ENCODE measurements around the gene METTL25B.

METTL25B gene

GRCh38 chr1:156725683-156726280, 2.5 kb upstream of the METTL25B start:
- peak; percentile 17 for ATAC-seq (replicated peaks)

GRCh38 chr1:156726549-156727226, 1.6 kb upstream of the METTL25B start:
- H3K9me3 Mint-ChIP-seq = no peaks in the 10 kb centered on the region
- ATAC-seq (replicated peaks) (no peak), DNase-seq (peak; percentile 38 to 56 (median 40))
- H3K4me1 Mint-ChIP-seq (ENCODE audit: low read depth in 2 of 2) = peaks cover 19 to 23% of the 10 kb centered on the region in 2 donors
- peaks cover 48% of the 10 kb centered on the region for H3K36me3 Mint-ChIP-seq (ENCODE audit: insufficient read depth)
- no peak overlapping the region for H3K27ac Mint-ChIP-seq
- H3K27me3 Mint-ChIP-seq = no peaks in the 10 kb centered on the region
- H3K4me3 Mint-ChIP-seq = no peak overlapping the region

More at GRCh38 chr1:156725683-156726280, 2.5 kb upstream of the METTL25B start:
- Mint-ChIP-seq H3K4me3 (no peak overlapping the region), H3K4me1 (ENCODE audit: low read depth in 2 of 2) (peaks cover 21 to 23% of the 10 kb centered on the region in 2 donors), H3K27me3 (no peaks in the 10 kb centered on the region), H3K9me3 (no peaks in the 10 kb centered on the region), H3K36me3 (ENCODE audit: insufficient read depth) (peaks cover 54% of the 10 kb centered on the region), H3K27ac (no peak overlapping the region)
- DNase-seq = peak; percentile 74 to 77 (median 76)

- no peak overlapping the region for H3K4me3 Mint-ChIP-seq
- no peak for ATAC-seq (replicated peaks)
- no peak for DNase-seq
- H3K27me3 Mint-ChIP-seq = no peaks in the 10 kb centered on the region
- peaks cover 40% of the 10 kb centered on the region for H3K36me3 Mint-ChIP-seq (ENCODE audit: insufficient read depth)
- H3K4me1 Mint-ChIP-seq (ENCODE audit: low read depth in 2 of 2) = peaks cover 19 to 23% of the 10 kb centered on the region in 2 donors
- no peaks in the 10 kb centered on the region for H3K9me3 Mint-ChIP-seq
- no peak overlapping the region for H3K27ac Mint-ChIP-seq
Observed at GRCh38 chr1:156727492-156727891, 777 bp upstream of the METTL25B start.

GRCh38 chr1:156728599-156729462, 562 bp downstream of the METTL25B start, which contains the start of gene ISG20L2:
TSS of gene ISG20L2 (minus strand) at chr1:156728766. CDS start at chr1:156727652, 1,114 bp downstream.
- Mint-ChIP-seq H3K27ac (no peak within 1 kb of the TSS), H3K9me3 (no peaks in the 10 kb centered on the region), H3K27me3 (no peaks in the 10 kb centered on the region), H3K36me3 (ENCODE audit: insufficient read depth) (peaks cover 28% of the 10 kb centered on the region), H3K4me3 (no peak within 1 kb of the TSS), H3K4me1 (ENCODE audit: low read depth in 2 of 2) (peaks cover 15 to 16% of the 10 kb centered on the region in 2 donors)
- DNase-seq (peak; percentile 94 to 96 (median 95)), ATAC-seq (replicated peaks) (peak; percentile 92)

GRCh38 chr1:156733989-156734584, 5.8 kb downstream of the METTL25B start:
- no peaks in the 10 kb centered on the region for H3K27me3 Mint-ChIP-seq
- no peak for ATAC-seq (replicated peaks)
- H3K9me3 Mint-ChIP-seq = no peaks in the 10 kb centered on the region
- DNase-seq = no peak
- H3K4me3 Mint-ChIP-seq = no peak overlapping the region
- H3K4me1 Mint-ChIP-seq (ENCODE audit: low read depth in 2 of 2) = peaks cover 7 to 9% of the 10 kb centered on the region in 2 donors
- peaks cover 15% of the 10 kb centered on the region for H3K36me3 Mint-ChIP-seq (ENCODE audit: insufficient read depth)
- peak overlapping the region in 1 of 2 donors; percentile 53 for H3K27ac Mint-ChIP-seq

GRCh38 chr1:156738407-156738806, 10.1 kb downstream of the METTL25B start:
- Mint-ChIP-seq H3K27ac (no peak overlapping the region), H3K4me3 (no peak overlapping the region)

GRCh38 chr1:156738916-156739315, 10.6 kb downstream of the METTL25B start:
- Mint-ChIP-seq H3K27ac (no peak overlapping the region), H3K36me3 (ENCODE audit: insufficient read depth) (peaks cover 21% of the 10 kb centered on the region), H3K4me3 (peak overlapping the region in 1 of 2 donors; percentile 24), H3K27me3 (no peaks in the 10 kb centered on the region), H3K4me1 (ENCODE audit: low read depth in 2 of 2) (peaks cover 17 to 20% of the 10 kb centered on the region in 2 donors), H3K9me3 (peaks cover 0 to 2% of the 10 kb centered on the region in 2 donors)
- ATAC-seq (replicated peaks) = no peak
- DNase-seq = no peak

More at GRCh38 chr1:156738407-156738806, 10.1 kb downstream of the METTL25B start:
- DNase-seq (no peak), ATAC-seq (replicated peaks) (no peak)
- Mint-ChIP-seq H3K27me3 (no peaks in the 10 kb centered on the region), H3K36me3 (ENCODE audit: insufficient read depth) (peaks cover 16% of the 10 kb centered on the region), H3K9me3 (peaks cover 0 to 2% of the 10 kb centered on the region in 2 donors), H3K4me1 (ENCODE audit: low read depth in 2 of 2) (peaks cover 17 to 20% of the 10 kb centered on the region in 2 donors)

GRCh38 chr1:156740237-156740740, 12.0 kb downstream of the METTL25B start:
- ATAC-seq (replicated peaks) (no peak), DNase-seq (no peak)
- Mint-ChIP-seq H3K9me3 (peaks cover 0 to 2% of the 10 kb centered on the region in 2 donors), H3K36me3 (ENCODE audit: insufficient read depth) (peaks cover 32% of the 10 kb centered on the region), H3K4me3 (peak overlapping the region; percentile 95 to 99), H3K27ac (peak overlapping the region; percentile 97), H3K27me3 (no peaks in the 10 kb centered on the region), H3K4me1 (ENCODE audit: low read depth in 2 of 2) (peaks cover 18 to 27% of the 10 kb centered on the region in 2 donors)

- DNase-seq (peak; percentile 94 to 95 (median 95)), ATAC-seq (replicated peaks) (peak; percentile 91)
- H3K36me3 Mint-ChIP-seq (ENCODE audit: insufficient read depth) = peaks cover 34% of the 10 kb centered on the region
- H3K4me1 Mint-ChIP-seq (ENCODE audit: low read depth in 2 of 2) = peaks cover 24 to 33% of the 10 kb centered on the region in 2 donors
- no peaks in the 10 kb centered on the region for H3K27me3 Mint-ChIP-seq
- H3K4me3 Mint-ChIP-seq = peak within 1 kb of the TSS; percentile 95 to 99
- H3K27ac Mint-ChIP-seq = peak within 1 kb of the TSS; percentile 97
- H3K9me3 Mint-ChIP-seq = peaks cover 0 to 2% of the 10 kb centered on the region in 2 donors
Observed at GRCh38 chr1:156740741-156741480, 12.6 kb downstream of the METTL25B start, which contains the start of gene MRPL24. TSS of gene MRPL24 (minus strand) at chr1:156741088. CDS start at chr1:156738704, 2,384 bp downstream.

- Mint-ChIP-seq H3K9me3 (peaks cover 0 to 2% of the 10 kb centered on the region in 2 donors), H3K4me1 (ENCODE audit: low read depth in 2 of 2) (peaks cover 30 to 39% of the 10 kb centered on the region in 2 donors), H3K36me3 (ENCODE audit: insufficient read depth) (peaks cover 34% of the 10 kb centered on the region), H3K27ac (peak overlapping the region; percentile 97), H3K27me3 (no peaks in the 10 kb centered on the region), H3K4me3 (peak overlapping the region; percentile 95 to 99)
- ATAC-seq (replicated peaks) = no peak
- no peak for DNase-seq
Observed at GRCh38 chr1:156741481-156741983, 13.3 kb downstream of the METTL25B start.

- Mint-ChIP-seq H3K4me3 (peak overlapping the region; percentile 95 to 99), H3K27me3 (no peaks in the 10 kb centered on the region), H3K9me3 (peaks cover 0 to 2% of the 10 kb centered on the region in 2 donors), H3K36me3 (ENCODE audit: insufficient read depth) (peaks cover 34% of the 10 kb centered on the region), H3K27ac (peak overlapping the region; percentile 97), H3K4me1 (ENCODE audit: low read depth in 2 of 2) (peaks cover 32 to 39% of the 10 kb centered on the region in 2 donors)
- no peak for ATAC-seq (replicated peaks)
- DNase-seq = no peak
Observed at GRCh38 chr1:156742017-156742416, 13.7 kb downstream of the METTL25B start.

GRCh38 chr1:156742801-156743200, 14.5 kb downstream of the METTL25B start:
- peak overlapping the region; percentile 83 to 97 for H3K27ac Mint-ChIP-seq

More at GRCh38 chr1:156742801-156743200, 14.5 kb downstream of the METTL25B start:
- ATAC-seq (replicated peaks) (no peak), DNase-seq (no peak)
- H3K4me1 Mint-ChIP-seq (ENCODE audit: low read depth in 2 of 2) = peaks cover 38 to 46% of the 10 kb centered on the region in 2 donors
- no peaks in the 10 kb centered on the region for H3K27me3 Mint-ChIP-seq
- H3K36me3 Mint-ChIP-seq (ENCODE audit: insufficient read depth) = peaks cover 35% of the 10 kb centered on the region
- peaks cover 0 to 2% of the 10 kb centered on the region in 2 donors for H3K9me3 Mint-ChIP-seq
- no peak overlapping the region for H3K4me3 Mint-ChIP-seq
